H1 (cell line): ENCODE results near the gene FAM181A. TPM values are rescaled to one million over a fixed set of nuclear protein-coding genes. Genes with fewer than 3 reads are reported as not detected.

Source experiments
- ATF3 ChIP-seq: IDR thresholded peaks from 2 replicates; pipeline ENCODE4 v1.6.1; 2011; ENCODE audit warnings: low read depth, mild to moderate bottlenecking, low read length; ENCODE audit not compliant: insufficient read depth
- CHD7 ChIP-seq: fragments of 300-600 bp; sonication (generic); IDR thresholded peaks from 2 replicates; pipeline ENCODE4 v1.7.1; 2012; ENCODE audit warnings: low read length, moderate library complexity, mild to moderate bottlenecking, inconsistent platforms; ENCODE audit not compliant: insufficient replicate concordance
- EP300 ChIP-seq, 2 experiments: IDR thresholded peaks; 1 replicate in 1 of 2; 2 replicates in 1 of 2; pipeline ENCODE4 v1.6.1; 2011 to 2012; ENCODE audit warnings: low read depth in 2 of 2, low read length in 2 of 2, mild to moderate bottlenecking in 2 of 2, borderline replicate concordance in 1 of 2, inconsistent platforms in 1 of 2, moderate library complexity in 1 of 2
- NANOG ChIP-seq: IDR thresholded peaks from 2 replicates; pipeline ENCODE4 v1.6.1; 2011; ENCODE audit warnings: low read length, low read depth, mild to moderate bottlenecking, inconsistent platforms; ENCODE audit not compliant: insufficient read depth, poor library complexity, severe bottlenecking
- POU5F1 ChIP-seq: IDR thresholded peaks from 2 replicates; pipeline ENCODE4 v1.6.1; 2011; ENCODE audit warnings: low read depth, mild to moderate bottlenecking, low read length, moderate library complexity
- RAD21 ChIP-seq, 2 experiments: IDR thresholded peaks in 1 of 2; conservative IDR thresholded peaks in 1 of 2; 2 replicates each; pipeline ENCODE4 v1.6.1; 2011; ENCODE audit warnings: low read depth in 2 of 2, low read length in 2 of 2, improper control_type of control experiment in 1 of 2, inconsistent platforms in 1 of 2, mild to moderate bottlenecking in 1 of 2, moderate library complexity in 1 of 2
- polyA plus RNA-seq, 7 experiments: library from polyadenylated mRNA; depleted of rRNA in 3 of 7; stranded (reverse) in 5 of 7; unstranded in 2 of 7; fragments of >200 nt in 5 of 7; fragments of 200-250 nt in 2 of 7; gene quantifications; 1 replicate in 5 of 7; 2 replicates in 1 of 7; 4 replicates in 1 of 7; pipeline versions ENCODE4 v1.2.1 to v1.2.3, GENCODE V29; 2011 to 2013; ENCODE audit warnings: missing spikeins in 2 of 7, mixed read lengths in 2 of 7
- total RNA-seq: library from RNA; stranded (reverse); fragmentation: NEBNext Ultra II Directional; extraction: Animal tissue kit (Norgen Biotek cat#: 25700); gene quantifications from 2 replicates; pipeline ENCODE4 v1.2.1, GENCODE V29; 2021
- TF ChIP-seq, protein P1 (sequence below): IDR thresholded peaks from 2 replicates; pipeline ENCODE4 v1.6.1; 2011; ENCODE audit warnings: low read length, improper control_type of control experiment

Gene FAM181A
- total and polyA plus RNA-seq, 2 of the 8 experiments (the other 6 are each of a cell fraction or from before 2014, with no cell fraction given), result not detected

DNA sequence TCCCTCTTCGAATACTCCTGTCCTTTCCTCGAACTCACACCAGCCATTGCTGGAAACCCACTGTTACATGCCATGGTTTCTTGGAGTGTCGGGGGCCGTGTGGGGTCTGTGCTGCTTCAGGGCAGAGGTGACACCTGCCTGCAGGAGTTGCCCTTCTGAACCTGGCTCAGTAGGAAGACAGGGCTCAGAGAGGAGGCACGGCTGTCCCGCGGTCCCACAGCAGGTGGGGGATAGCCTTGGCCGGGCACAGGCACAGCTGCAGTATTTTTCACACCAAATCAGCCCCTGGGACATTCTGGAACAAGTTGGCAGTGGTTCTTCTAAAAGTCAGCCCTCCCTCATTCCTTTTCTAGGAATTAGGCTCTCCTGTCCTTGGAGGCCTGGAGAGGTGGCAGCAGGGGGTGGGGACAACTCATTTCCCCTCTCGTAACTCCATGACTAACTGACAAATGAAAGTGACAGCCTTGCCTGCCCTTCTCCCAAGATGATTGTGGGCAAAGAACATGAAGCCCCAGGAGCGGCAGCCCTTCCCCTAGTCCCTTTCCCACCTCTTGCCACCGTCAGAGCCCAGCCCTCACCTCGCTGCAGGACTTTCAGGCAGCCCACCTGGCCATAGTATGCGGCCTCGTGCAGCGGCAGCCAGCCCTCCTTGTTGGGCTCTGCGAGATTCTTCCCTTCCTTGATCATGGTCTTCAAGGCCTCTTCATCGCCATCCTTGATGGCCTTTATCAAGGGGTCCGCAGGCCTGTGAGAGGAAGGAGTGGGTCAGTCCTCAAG lies 26.8 kb downstream of the FAM181A start (continued):
- no peak for TF ChIP-seq CHD7
- no peak for TF ChIP-seq POU5F1
- TF ChIP-seq NANOG, result no peak
- no peak for TF ChIP-seq ATF3
- TF ChIP-seq, protein P1, sequence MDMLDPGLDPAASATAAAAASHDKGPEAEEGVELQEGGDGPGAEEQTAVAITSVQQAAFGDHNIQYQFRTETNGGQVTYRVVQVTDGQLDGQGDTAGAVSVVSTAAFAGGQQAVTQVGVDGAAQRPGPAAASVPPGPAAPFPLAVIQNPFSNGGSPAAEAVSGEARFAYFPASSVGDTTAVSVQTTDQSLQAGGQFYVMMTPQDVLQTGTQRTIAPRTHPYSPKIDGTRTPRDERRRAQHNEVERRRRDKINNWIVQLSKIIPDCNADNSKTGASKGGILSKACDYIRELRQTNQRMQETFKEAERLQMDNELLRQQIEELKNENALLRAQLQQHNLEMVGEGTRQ, result no peak
- no peak for TF ChIP-seq RAD21 (IDR thresholded peaks at IDR 0.05 in 1 of 2, conservative IDR thresholded peaks at IDR 0.05 in 1 of 2; ENCODE audit: low read depth in 2 of 2, low read length in 2 of 2)
- no peak for TF ChIP-seq EP300 (IDR thresholded peaks at IDR 0.05; ENCODE audit: borderline replicate concordance in 1 of 2, low read depth in 2 of 2, low read length in 2 of 2)
